ENCODE measurements around the gene MEIS2. TPM values are rescaled to one million over a fixed set of nuclear protein-coding genes. Genes with fewer than 3 reads are reported as not detected.

The MEIS2 gene
- total RNA-seq, 1 experiment from 2014 or later, result 9.3 TPM

DNA sequence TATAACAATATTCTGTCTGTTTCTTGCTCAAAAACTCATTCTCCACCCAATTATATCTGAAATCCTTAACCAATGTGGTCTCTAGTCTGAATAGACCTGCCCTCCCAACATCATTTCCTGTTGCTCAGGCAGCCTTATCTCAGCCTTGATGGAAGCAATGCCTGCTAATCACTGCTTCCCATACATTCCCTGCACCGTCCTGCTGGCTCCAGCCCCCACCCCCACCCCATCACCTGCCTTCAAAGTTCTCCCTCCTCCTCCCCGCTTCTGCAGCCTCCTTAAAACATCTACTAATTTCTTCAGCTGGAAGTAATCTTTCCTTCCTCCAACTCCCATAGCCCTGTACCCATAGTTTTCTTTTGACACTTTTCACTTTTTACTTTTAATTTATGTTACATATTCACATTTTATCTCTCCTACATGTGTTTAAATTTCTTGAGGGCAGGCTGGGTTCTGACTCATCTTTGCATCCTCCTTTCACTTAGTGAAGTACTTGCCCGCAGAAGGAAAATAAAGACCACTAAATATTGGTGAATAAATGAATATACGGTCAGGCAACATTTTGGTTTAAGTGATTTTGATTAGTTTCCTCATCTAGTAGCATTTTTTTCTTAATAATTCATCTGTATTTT is 98.2 kb downstream of the MEIS2 start:
- Histone ChIP-seq H3K27me3 (replicated peaks; ENCODE audit: insufficient read depth, low read depth, low read length, poor library complexity) (no peaks in the 10 kb centered on the region), H3K27ac (ENCODE audit: low read depth, low read length, poor library complexity, severe bottlenecking) (no peak overlapping the region), H3K9me3 (ENCODE audit: low read depth, low read length, poor library complexity, severe bottlenecking) (no peaks in the 10 kb centered on the region), H3K4me1 (ENCODE audit: insufficient read depth, low read length, poor library complexity, severe bottlenecking) (no peaks in the 10 kb centered on the region), H3K4me3 (ENCODE audit: low read depth, low read length, poor library complexity, severe bottlenecking) (no peak overlapping the region), H3K36me3 (ENCODE audit: insufficient read depth, low read length, poor library complexity, severe bottlenecking) (no peaks in the 10 kb centered on the region)
- CTCF ChIA-PET, result no interaction called here
- POLR2A ChIA-PET (ENCODE audit: low non-redundant PET), result no interaction called here
- intact Hi-C loops (cut with micrococcal nuclease; ENCODE audit: unreplicated experiment), result no loop called here
- no peak for TF ChIP-seq EZH2 (IDR thresholded peaks at IDR 0.05; ENCODE audit: borderline replicate concordance, low read depth, low read length, poor library complexity, severe bottlenecking)
- TF ChIP-seq, protein P1, sequence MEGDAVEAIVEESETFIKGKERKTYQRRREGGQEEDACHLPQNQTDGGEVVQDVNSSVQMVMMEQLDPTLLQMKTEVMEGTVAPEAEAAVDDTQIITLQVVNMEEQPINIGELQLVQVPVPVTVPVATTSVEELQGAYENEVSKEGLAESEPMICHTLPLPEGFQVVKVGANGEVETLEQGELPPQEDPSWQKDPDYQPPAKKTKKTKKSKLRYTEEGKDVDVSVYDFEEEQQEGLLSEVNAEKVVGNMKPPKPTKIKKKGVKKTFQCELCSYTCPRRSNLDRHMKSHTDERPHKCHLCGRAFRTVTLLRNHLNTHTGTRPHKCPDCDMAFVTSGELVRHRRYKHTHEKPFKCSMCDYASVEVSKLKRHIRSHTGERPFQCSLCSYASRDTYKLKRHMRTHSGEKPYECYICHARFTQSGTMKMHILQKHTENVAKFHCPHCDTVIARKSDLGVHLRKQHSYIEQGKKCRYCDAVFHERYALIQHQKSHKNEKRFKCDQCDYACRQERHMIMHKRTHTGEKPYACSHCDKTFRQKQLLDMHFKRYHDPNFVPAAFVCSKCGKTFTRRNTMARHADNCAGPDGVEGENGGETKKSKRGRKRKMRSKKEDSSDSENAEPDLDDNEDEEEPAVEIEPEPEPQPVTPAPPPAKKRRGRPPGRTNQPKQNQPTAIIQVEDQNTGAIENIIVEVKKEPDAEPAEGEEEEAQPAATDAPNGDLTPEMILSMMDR (conservative IDR thresholded peaks at IDR 0.05; ENCODE audit: low read depth, low read length), result no peak
- no peak for DNase-seq (ENCODE audit: low spot score)
- no TSS peak for BruUV-seq (replicated peaks)

DNA sequence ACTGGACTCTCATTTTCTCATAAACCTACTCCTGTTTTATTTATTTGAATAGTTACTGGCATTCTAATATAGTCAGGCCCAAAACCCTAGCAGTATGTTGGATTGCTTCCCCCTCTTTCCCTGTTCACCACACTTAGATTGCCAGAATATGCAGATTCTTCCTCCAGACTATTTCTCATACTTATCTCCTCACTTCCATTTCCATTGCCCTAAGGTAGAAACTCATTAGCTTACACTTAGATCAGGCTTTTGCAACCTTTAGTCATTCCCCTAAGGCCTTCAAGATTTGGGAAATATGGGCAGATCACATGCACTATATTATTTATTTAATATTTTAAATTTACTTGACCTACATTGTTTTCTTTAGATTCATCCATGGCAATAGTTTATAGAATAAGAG is 98.9 kb downstream of the MEIS2 start:
- Histone ChIP-seq H3K9me3 (ENCODE audit: low read depth, low read length, poor library complexity, severe bottlenecking) (no peaks in the 10 kb centered on the region), H3K27ac (ENCODE audit: low read depth, low read length, poor library complexity, severe bottlenecking) (no peak overlapping the region), H3K36me3 (ENCODE audit: insufficient read depth, low read length, poor library complexity, severe bottlenecking) (no peaks in the 10 kb centered on the region), H3K27me3 (replicated peaks; ENCODE audit: insufficient read depth, low read depth, low read length, poor library complexity) (no peaks in the 10 kb centered on the region), H3K4me3 (ENCODE audit: low read depth, low read length, poor library complexity, severe bottlenecking) (no peak overlapping the region), H3K4me1 (ENCODE audit: insufficient read depth, low read length, poor library complexity, severe bottlenecking) (no peaks in the 10 kb centered on the region)
- TF ChIP-seq EZH2 (IDR thresholded peaks at IDR 0.05; ENCODE audit: borderline replicate concordance, low read depth, low read length, poor library complexity, severe bottlenecking), result no peak
- TF ChIP-seq, protein P1 (conservative IDR thresholded peaks at IDR 0.05; ENCODE audit: low read depth, low read length), result no peak
- POLR2A ChIA-PET (ENCODE audit: low non-redundant PET), result no interaction called here
- no TSS peak for BruUV-seq (replicated peaks)
- intact Hi-C loops (cut with micrococcal nuclease; ENCODE audit: unreplicated experiment), result no loop called here
- CTCF ChIA-PET, result no interaction called here
- no peak for DNase-seq (ENCODE audit: low spot score)

DNA sequence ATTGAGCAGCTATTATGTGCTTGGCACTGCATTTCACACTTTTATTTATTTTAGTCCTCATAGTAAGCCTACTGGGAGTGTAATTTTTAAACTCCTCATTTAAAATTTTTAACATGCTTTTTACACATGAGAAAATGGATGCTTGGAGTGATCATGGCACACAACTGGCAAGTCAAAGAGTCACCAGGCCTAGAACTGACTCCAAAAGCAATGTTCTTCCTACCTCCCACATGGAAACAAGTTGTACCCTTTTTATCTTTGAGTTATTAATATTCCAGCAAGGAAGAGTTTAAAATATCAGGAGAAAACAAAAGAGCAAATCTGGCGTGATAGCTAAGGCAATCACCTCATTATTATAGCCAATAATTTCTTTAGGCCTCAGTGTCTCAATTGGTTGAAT is 100.6 kb downstream of the MEIS2 start:
- no peaks in the 10 kb centered on the region for H3K36me3 ChIP-seq (ENCODE audit: insufficient read depth, low read length, poor library complexity, severe bottlenecking)
- no peaks in the 10 kb centered on the region for H3K27me3 ChIP-seq (replicated peaks; ENCODE audit: insufficient read depth, low read depth, low read length, poor library complexity)
- ChIA-PET CTCF (no interaction called here), POLR2A (ENCODE audit: low non-redundant PET) (no interaction called here)
- intact Hi-C loops (cut with micrococcal nuclease; ENCODE audit: unreplicated experiment), result no loop called here
- BruUV-seq (replicated peaks), result no TSS peak
- H3K9me3 ChIP-seq (ENCODE audit: low read depth, low read length, poor library complexity, severe bottlenecking), result no peaks in the 10 kb centered on the region
- no peak for DNase-seq (ENCODE audit: low spot score)
- H3K27ac ChIP-seq (ENCODE audit: low read depth, low read length, poor library complexity, severe bottlenecking), result no peak overlapping the region
- no peak overlapping the region for H3K4me3 ChIP-seq (ENCODE audit: low read depth, low read length, poor library complexity, severe bottlenecking)
- no peaks in the 10 kb centered on the region for H3K4me1 ChIP-seq (ENCODE audit: insufficient read depth, low read length, poor library complexity, severe bottlenecking)
- TF ChIP-seq, protein P1 (conservative IDR thresholded peaks at IDR 0.05; ENCODE audit: low read depth, low read length), result no peak
- TF ChIP-seq EZH2 (IDR thresholded peaks at IDR 0.05; ENCODE audit: borderline replicate concordance, low read depth, low read length, poor library complexity, severe bottlenecking), result no peak

Data from A673 (cell line).